ENCODE data around the gene RAD18.

- TF ChIP-seq CTCF (IDR thresholded peaks at IDR 0.05; ENCODE audit: insufficient read depth, low read depth, low read length), result no peak
- no peak for TF ChIP-seq EZH2 (IDR thresholded peaks at IDR 0.05; ENCODE audit: insufficient read depth, low read length)
Observed at GRCh38 chr3:8978551-8978950, 15.3 kb upstream of the RAD18 start.

Measured in astrocyte (in vitro differentiated cells and primary cell).